Small intestine (tissue), 7 donors: Measurements from ENCODE around the gene PVALB. TPM values are rescaled to one million over a fixed set of nuclear protein-coding genes. Genes with fewer than 3 reads are reported as not detected.

Experiments used
- DNase-seq, 2 donors: peaks; one replicate each; pipeline versions ENCODE4 v3.0.0 to v3.0.0-alpha.2; 2013
- FAIRE-seq: peaks from 2 replicates; lab custom pipeline; 2012; peaks lifted over from hg19 to GRCh38; lab: Jason Lieb, UNC
- H3K27ac ChIP-seq, 3 donors: one replicate each; pipeline ENCODE4 v1.5.1; 2013; ENCODE audit warnings: low read length in 2 of 3, mild to moderate bottlenecking in 2 of 3, control low read depth in 1 of 3, inconsistent platforms in 1 of 3, low read depth in 1 of 3, moderate library complexity in 1 of 3
- H3K27me3 ChIP-seq, 3 donors: one replicate each; pipeline ENCODE4 v1.6.1; 2013; ENCODE audit warnings: low read length in 3 of 3, inconsistent platforms in 1 of 3; ENCODE audit not compliant: control insufficient read depth in 3 of 3, insufficient read depth in 3 of 3
- H3K36me3 ChIP-seq, 3 donors: one replicate each; pipeline ENCODE4 v1.6.1; 2013; ENCODE audit warnings: low read length in 3 of 3, inconsistent platforms in 1 of 3, low read depth in 1 of 3, mild to moderate bottlenecking in 1 of 3, moderate library complexity in 1 of 3; ENCODE audit not compliant: control insufficient read depth in 3 of 3, insufficient read depth in 2 of 3
- H3K4me1 ChIP-seq, 3 donors: one replicate each; pipeline ENCODE4 v1.6.1; 2013; ENCODE audit warnings: low read length in 2 of 3, inconsistent platforms in 1 of 3, low read depth in 1 of 3, mild to moderate bottlenecking in 1 of 3, moderate library complexity in 1 of 3; ENCODE audit not compliant: control insufficient read depth in 3 of 3, insufficient read depth in 2 of 3
- H3K4me3 ChIP-seq, 3 donors: one replicate each; pipeline ENCODE4 v1.5.1; 2013; ENCODE audit warnings: low read length in 3 of 3, control low read depth in 1 of 3, inconsistent platforms in 1 of 3, low read depth in 1 of 3, mild to moderate bottlenecking in 1 of 3, moderate library complexity in 1 of 3
- H3K9me3 ChIP-seq, 2 donors: one replicate each; pipeline ENCODE4 v1.6.1; 2013; ENCODE audit warnings: low read depth in 1 of 2, low read length in 1 of 2; ENCODE audit not compliant: control insufficient read depth in 2 of 2, insufficient read depth in 1 of 2
- WGBS, 3 donors: extraction: QIAGEN DNeasy Blood & Tissue Kit; methylation state at CpG; one replicate each; pipeline ENCODE4 v1.1.7; 2013; 5-methylcytosine and 5-hydroxymethylcytosine counted together
- polyA plus RNA-seq, 4 donors: library from polyadenylated mRNA; stranded (reverse) in 3 of 4; unstranded in 1 of 4; fragments of 200-250 nt in 3 of 4; fragments of 120-200 nt in 1 of 4; gene quantifications; one replicate each; pipeline versions ENCODE4 v1.2.1 to v1.2.3, GENCODE V29; 2013
- donor health status: healthy with polysubstance abuse.
- donor health status: control.
- donor health status: control.
- donor health status: Bipolar disorder and iron deficiency.
- donor health status: healthy.

Gene PVALB
- polyA plus RNA-seq, 4 donors = 0.27 TPM; not detected in 3

- H3K9me3 ChIP-seq = no peaks in the 10 kb centered on the region
- H3K4me3 ChIP-seq = no peak overlapping the region
- no peak overlapping the region for H3K27ac ChIP-seq
- peaks cover 0 to 18% (median 0%) of the 10 kb centered on the region in 3 donors for H3K36me3 ChIP-seq
- peaks cover 0 to 1% (median 0%) of the 10 kb centered on the region in 3 donors for H3K4me1 ChIP-seq
- 95 to 98% (median 95%) methylated on average over 13 of the region's 13 CpGs for WGBS, 3 donors
- DNase-seq = no peak
- no peaks in the 10 kb centered on the region for H3K27me3 ChIP-seq
- FAIRE-seq = no peak
These were observed 45.3 kb downstream of the PVALB start for GRCh38 chr22:36771356-36772063.

- no peaks in the 10 kb centered on the region for H3K4me1 ChIP-seq
- no peak for DNase-seq
- 63 to 76% (median 73%) methylated on average over 11 of the region's 11 CpGs for WGBS, 3 donors
These were observed 46.2 kb downstream of the PVALB start for GRCh38 chr22:36770513-36771231.

GRCh38 chr22:36769541-36770512, 47.0 kb downstream of the PVALB start:
- 76 to 84% (median 83%) methylated on average over 23 of the region's 23 CpGs for WGBS, 3 donors
- DNase-seq (no peak), FAIRE-seq (no peak)
- no peak overlapping the region for H3K27ac ChIP-seq
- no peaks in the 10 kb centered on the region for H3K4me1 ChIP-seq
- H3K9me3 ChIP-seq = no peaks in the 10 kb centered on the region
- H3K27me3 ChIP-seq = no peaks in the 10 kb centered on the region
- H3K4me3 ChIP-seq = no peak overlapping the region
- H3K36me3 ChIP-seq = peaks cover 0 to 29% (median 0%) of the 10 kb centered on the region in 3 donors

More at GRCh38 chr22:36770513-36771231, 46.2 kb downstream of the PVALB start:
- Histone ChIP-seq H3K9me3 (no peaks in the 10 kb centered on the region), H3K27ac (no peak overlapping the region), H3K36me3 (peaks cover 0 to 25% (median 0%) of the 10 kb centered on the region in 3 donors), H3K4me3 (no peak overlapping the region), H3K27me3 (no peaks in the 10 kb centered on the region)
- FAIRE-seq = no peak

GRCh38 chr22:36768616-36769015, 48.2 kb downstream of the PVALB start:
- no peak overlapping the region for H3K4me3 ChIP-seq
- FAIRE-seq (no peak), DNase-seq (no peak)
- no peaks in the 10 kb centered on the region for H3K9me3 ChIP-seq
- peaks cover 0 to 36% (median 0%) of the 10 kb centered on the region in 3 donors for H3K36me3 ChIP-seq
- H3K4me1 ChIP-seq = peaks cover 0 to 2% (median 0%) of the 10 kb centered on the region in 3 donors
- H3K27ac ChIP-seq = no peak overlapping the region
- H3K27me3 ChIP-seq = no peaks in the 10 kb centered on the region
- 93 to 96% (median 94%) methylated on average over 13 of the region's 13 CpGs for WGBS, 3 donors

GRCh38 chr22:36768141-36768540, 48.7 kb downstream of the PVALB start:
- Histone ChIP-seq H3K4me3 (no peak overlapping the region), H3K36me3 (peaks cover 0 to 39% (median 0%) of the 10 kb centered on the region in 3 donors), H3K9me3 (no peaks in the 10 kb centered on the region), H3K4me1 (peaks cover 0 to 2% (median 0%) of the 10 kb centered on the region in 3 donors), H3K27ac (no peak overlapping the region), H3K27me3 (no peaks in the 10 kb centered on the region)
- WGBS, 3 donors = 93 to 96% (median 96%) methylated on average over 5 of the region's 5 CpGs
- DNase-seq = no peak
- no peak for FAIRE-seq

DNA sequence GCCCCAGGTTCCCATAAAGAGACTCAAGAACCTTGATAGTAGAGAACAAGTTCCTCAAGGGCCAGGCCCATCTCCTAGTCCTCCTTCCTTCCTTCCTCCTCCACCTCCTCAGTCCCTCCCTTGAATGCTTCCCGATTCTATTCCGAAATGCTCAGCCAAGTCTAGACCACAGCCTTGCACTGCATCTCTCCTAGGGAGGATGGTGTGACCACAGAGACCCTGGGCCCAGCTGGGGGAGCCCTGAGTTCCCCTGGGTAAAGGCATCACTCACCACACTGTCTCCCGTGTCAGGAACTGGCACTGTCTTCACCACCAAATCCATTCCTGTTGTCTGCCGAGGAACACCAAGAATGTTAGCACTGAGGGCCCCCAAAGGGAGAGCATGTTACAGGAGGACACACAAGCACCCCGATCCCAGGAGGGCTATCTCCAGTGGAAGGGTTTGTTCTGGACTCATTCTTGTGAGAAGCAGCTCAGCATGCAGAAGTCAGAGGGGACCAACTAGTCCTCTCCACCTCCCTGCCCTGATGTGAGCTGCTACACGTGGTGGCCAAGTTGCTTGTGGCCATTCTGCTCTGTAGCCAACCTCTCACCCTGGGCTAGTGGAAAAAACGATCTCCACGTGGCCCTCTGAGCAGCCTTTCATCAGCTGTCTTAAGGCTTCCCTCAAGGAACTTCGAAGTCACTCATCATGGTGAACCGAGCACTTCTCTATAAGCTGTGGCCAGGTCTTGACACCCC, 49.6 kb downstream of the PVALB start:
- 91 to 94% (median 93%) methylated on average over 10 of the region's 10 CpGs for WGBS, 3 donors
- no peaks in the 10 kb centered on the region for H3K9me3 ChIP-seq
- no peak for FAIRE-seq
- no peak overlapping the region for H3K27ac ChIP-seq
- DNase-seq = no peak
- H3K4me1 ChIP-seq = peaks cover 0 to 5% (median 0%) of the 10 kb centered on the region in 3 donors
- H3K4me3 ChIP-seq = no peak overlapping the region
- H3K27me3 ChIP-seq = no peaks in the 10 kb centered on the region
- H3K36me3 ChIP-seq = peaks cover 0 to 45% (median 0%) of the 10 kb centered on the region in 3 donors

DNA sequence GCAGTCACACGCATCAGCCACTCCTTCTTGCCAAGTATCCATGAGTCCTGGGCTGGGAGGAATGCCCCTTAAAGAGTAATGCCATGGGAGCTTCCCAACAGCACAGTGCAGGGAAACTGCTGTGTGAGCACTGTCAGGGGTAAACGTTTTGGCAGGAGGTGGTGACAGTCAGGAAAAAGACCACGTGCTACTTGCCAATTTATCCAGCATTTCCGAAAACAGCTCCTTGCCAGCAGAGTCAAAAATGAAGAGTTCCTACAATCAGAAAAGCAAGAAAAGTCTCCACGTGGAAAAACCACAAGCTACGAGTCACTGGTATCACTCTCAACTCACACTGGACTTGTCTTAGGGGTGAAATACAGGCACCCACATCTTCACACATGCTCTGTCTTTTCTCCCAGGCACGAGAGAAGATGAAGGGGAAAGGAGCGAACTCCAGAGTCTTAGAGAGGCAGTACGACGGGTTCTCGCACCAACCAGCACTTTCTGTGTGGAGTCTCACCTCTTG, 50.8 kb downstream of the PVALB start:
- FAIRE-seq (no peak), DNase-seq (no peak)
- Histone ChIP-seq H3K4me1 (peaks cover 0 to 5% (median 0%) of the 10 kb centered on the region in 3 donors), H3K9me3 (no peaks in the 10 kb centered on the region), H3K4me3 (no peak overlapping the region), H3K36me3 (peaks cover 0 to 43% (median 0%) of the 10 kb centered on the region in 3 donors), H3K27me3 (no peaks in the 10 kb centered on the region), H3K27ac (no peak overlapping the region)
- 83 to 88% (median 86%) methylated on average over 11 of the region's 11 CpGs for WGBS, 3 donors
